NCI-H1417 (cell line): ENCODE measurements around the gene SEC61A2.

Source experiments
- DNase-seq, 3 experiments: peaks; one replicate each; lab custom pipeline; 2025; lab: John Stamatoyannopoulos, UW

Gene SEC61A2

GRCh38 chr10:12196531-12197211, 67.2 kb downstream of the SEC61A2 start:
- DNase-seq, result peak in 1 of 3 experiments; percentile 79

- no peak for DNase-seq
These were observed 68.7 kb downstream of the SEC61A2 start for GRCh38 chr10:12198156-12198555.

GRCh38 chr10:12200850-12201249, 71.4 kb downstream of the SEC61A2 start:
- no peak for DNase-seq

- no peak for DNase-seq
These were observed 72.1 kb downstream of the SEC61A2 start for GRCh38 chr10:12201543-12201942.

- DNase-seq, result no peak
These were observed 72.7 kb downstream of the SEC61A2 start for GRCh38 chr10:12202226-12202625.

GRCh38 chr10:12205082-12205481, 75.6 kb downstream of the SEC61A2 start:
- no peak for DNase-seq

GRCh38 chr10:12207114-12207513, 77.6 kb downstream of the SEC61A2 start:
- no peak for DNase-seq

GRCh38 chr10:12208460-12208859, 79.0 kb downstream of the SEC61A2 start:
- no peak for DNase-seq

GRCh38 chr10:12212454-12212853, 83.0 kb downstream of the SEC61A2 start:
- DNase-seq, result no peak

- DNase-seq, result no peak
These were observed 84.1 kb downstream of the SEC61A2 start for GRCh38 chr10:12213621-12214020.

- DNase-seq, result no peak
These were observed 84.6 kb downstream of the SEC61A2 start for GRCh38 chr10:12214093-12214492.

- DNase-seq, result peak; percentile 1 to 61 (median 36)
These were observed 85.3 kb downstream of the SEC61A2 start for GRCh38 chr10:12214763-12215218.
